GM18526 (cell line): ENCODE data around the gene TMA16.

Experiments
- POLR2A ChIP-seq: IDR thresholded peaks from 3 replicates; pipeline ENCODE4 v1.6.1; 2011; ENCODE audit not compliant: insufficient read length; ENCODE audit errors: extremely low read depth

The TMA16 gene

DNA sequence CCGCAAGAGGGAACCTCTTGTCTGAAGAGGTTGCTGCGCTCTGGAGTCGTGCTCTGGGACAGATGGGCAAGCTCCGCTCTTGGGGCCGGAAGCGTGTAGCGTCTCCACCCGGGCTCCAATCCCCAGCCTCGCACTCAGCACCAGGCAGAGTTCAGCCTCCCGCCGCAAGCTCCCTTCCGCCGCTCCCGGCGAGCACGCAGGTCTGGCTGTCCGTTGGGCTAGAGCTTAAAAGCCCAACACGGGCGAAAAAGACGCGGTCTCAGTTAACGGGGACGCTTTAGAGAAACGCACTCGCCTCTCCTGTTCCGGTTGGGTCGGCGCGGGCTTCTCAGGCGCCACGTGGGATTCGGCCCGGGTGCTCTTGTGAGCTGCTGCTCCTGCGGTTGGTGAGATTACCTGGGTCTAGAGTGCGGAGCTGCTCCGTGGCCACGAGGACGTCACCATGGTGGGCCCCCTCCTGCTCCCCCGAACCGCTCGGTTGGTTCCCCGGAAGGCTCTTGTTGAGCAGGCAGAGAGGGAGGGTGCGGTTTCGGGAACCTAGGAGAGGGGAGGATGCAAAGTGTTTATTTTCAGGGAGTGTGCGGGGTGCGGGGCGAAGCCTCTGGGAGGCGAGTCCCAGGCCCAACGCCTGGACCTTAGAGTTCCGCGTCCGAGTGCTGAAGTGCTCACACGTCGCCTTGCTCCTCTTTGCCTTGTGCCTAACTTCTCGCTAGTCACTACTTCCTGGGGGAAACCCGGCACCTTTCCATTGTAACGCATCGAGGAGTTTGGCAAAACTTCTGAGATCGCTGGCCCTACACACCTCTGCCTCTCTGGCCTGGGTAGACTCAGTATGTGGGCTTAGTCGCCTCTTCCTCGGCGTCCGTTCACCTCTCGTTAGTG is at the start of gene TMA16:
Gene TMA16 (plus strand): TSS at position 331 of the 882 bp plus-strand sequence. CDS start 112 bp downstream, at position 443.
- TF ChIP-seq POLR2A, result peak; percentile 83

DNA sequence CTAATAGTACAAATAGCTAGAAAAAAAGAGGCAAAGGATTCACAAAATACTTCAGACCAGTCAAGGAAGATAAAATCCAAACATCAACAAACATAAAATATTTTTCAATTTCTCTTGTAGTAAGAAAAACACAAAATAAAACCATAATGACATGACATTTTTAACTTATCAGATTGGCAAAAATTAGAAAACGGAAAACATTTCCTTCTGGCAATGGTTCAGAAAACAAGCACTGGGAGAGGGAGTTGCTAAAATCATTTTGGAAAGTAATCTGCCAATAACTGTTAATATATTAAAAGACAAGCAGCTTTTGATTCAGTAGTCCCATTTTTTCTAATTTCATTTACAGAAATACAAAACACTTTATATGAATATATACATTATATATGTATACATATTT is 47.0 kb upstream of the TMA16 start:
- TF ChIP-seq POLR2A, result no peak

- TF ChIP-seq POLR2A, result no peak
Measured at GRCh38 chr4:163448540-163449203, 45.8 kb upstream of the TMA16 start.

DNA sequence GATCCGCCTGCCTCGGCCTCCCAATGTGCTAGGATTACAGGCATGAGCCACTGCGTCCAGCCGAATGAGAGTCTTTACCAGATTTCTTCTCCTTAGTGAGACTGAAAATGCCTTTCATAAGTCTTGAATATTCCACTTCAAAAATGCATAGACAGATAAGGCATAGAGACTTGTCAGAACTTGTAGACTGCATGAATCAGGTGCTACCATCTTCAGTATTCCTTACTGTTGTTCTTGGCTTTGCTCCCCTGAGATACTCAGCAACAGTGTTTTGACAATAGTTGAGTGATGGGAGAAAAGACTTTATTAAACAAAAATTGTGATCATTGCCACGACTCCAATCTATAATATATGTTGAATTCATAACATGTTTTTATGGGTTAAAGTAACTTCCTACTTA is 31.9 kb upstream of the TMA16 start:
- TF ChIP-seq POLR2A, result no peak

DNA sequence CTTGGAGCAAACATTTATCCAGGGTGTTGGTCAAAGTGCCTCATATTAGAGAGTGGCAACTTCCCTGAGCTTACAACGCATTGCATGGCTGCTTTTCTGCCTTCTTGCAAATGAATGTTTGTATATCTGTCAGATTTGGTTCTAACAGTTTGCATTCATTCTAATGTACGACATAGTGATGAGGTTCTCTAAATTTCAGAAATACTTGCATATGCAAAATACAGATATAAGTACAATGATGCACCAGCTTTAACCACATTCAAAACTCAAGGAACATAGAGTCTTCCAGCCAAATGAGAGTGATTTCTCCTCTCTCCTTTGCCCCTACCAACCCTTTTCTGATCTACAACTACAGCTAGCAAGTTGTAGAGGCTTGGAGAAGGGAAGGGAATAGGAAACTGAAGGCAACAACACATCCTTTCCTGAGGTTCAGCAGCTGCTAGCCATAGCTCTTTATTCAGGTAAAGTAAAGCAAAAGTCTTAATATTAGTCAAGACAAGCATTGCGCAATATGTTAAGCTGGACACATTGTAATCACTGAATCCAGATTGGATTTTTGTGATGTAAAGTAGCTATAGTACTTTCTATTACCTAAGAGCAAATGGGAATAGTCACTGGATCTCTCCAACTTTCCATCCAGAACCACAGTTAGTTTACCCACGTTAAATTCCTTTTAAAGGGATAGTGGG is 27.3 kb upstream of the TMA16 start:
- no peak for TF ChIP-seq POLR2A

DNA sequence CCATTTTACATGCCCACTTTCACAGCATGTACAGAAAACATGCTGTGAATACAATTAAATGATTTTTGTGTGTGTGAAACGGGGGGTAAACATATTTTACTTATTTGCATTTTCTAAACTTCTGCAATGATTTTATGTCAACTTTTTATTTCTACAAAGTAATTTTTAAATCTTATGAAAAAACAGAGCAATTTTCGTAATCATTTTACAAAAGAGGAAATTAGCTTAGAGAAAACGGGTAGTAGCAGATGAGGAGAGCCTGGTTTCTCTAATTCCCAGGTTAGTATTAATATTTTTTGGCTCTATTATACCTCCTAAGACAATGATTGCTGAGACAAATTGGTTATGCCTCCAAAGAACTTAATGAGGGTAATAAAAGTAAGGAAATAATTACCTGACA is 24.1 kb upstream of the TMA16 start:
- TF ChIP-seq POLR2A, result no peak

- TF ChIP-seq POLR2A, result no peak
Measured at GRCh38 chr4:163473130-163473529, 21.4 kb upstream of the TMA16 start.

DNA sequence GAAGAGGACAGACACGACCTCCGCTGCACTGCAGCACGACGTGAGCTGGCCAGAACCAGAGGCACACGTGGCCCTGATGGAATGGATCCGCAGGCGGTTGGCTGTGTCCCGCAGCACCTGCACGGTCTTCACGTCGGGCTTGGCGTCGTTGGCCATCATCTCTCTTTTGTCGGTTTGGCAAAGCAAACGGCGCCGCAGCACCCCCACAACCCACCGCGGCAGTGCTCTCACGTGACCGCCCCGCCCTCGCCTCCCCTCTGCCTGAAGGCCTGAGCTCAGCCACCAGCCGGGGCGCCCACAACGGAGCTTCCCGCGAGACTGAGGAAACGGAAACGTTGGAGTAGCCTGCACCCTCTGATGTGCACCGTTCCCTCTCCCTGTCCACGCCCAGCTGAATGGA is 20.9 kb upstream of the TMA16 start, which contains the start of gene TKTL2:
Gene TKTL2 (minus strand): TSS at position 179 of the 400 bp plus-strand sequence. CDS start 20 bp downstream, at position 159.
- no peak for TF ChIP-seq POLR2A

- TF ChIP-seq POLR2A, result no peak
Measured at GRCh38 chr4:163474027-163474426, 20.5 kb upstream of the TMA16 start.

GRCh38 chr4:163476761-163477438 is 17.6 kb upstream of the TMA16 start:
- no peak for TF ChIP-seq POLR2A

GRCh38 chr4:163482190-163482589 is 12.3 kb upstream of the TMA16 start:
- no peak for TF ChIP-seq POLR2A

GRCh38 chr4:163484906-163485305 is 9.6 kb upstream of the TMA16 start:
- TF ChIP-seq POLR2A, result no peak

DNA sequence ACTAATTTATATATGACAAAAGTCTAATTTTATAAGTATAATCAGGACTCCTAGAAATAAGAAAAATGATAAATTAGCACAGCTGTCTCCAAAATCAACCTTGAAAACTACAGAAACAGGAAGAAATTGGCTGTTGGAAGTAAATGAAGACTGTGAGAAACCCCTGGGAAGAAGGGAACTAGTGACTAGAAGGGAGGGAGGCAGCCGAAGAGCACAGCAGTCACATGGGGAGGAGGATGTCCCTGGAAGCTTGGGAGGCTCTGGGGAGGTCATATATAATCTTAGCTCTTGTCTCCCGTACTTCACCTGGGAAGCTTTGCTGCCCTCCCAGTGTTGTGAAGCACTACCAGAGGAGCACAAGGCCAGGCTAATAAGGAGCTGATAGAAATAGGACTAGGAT is 8.9 kb upstream of the TMA16 start:
- TF ChIP-seq POLR2A, result no peak

- TF ChIP-seq POLR2A, result no peak
Measured at GRCh38 chr4:163486321-163486720, 8.2 kb upstream of the TMA16 start.

DNA sequence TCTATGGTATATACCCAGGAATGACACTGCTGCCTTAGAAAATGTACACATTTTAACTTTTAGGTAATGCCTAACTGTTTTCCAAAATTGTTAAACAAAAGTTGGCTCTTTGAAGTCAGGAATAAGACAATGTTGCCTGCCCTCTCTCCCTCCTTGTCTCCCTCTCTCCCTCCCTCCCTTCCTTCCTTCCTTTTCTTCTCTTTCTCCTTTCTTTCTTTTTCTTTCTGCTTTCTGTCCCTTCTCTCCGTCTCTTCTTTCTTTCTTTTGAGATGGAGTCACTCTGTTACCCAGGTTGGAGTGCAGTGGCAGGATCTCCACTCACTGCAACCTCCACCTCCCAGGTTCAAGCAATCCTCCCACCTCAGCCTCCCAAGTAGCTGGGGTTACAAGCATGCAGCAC is 4.6 kb upstream of the TMA16 start:
- no peak for TF ChIP-seq POLR2A

- no peak for TF ChIP-seq POLR2A
Measured at GRCh38 chr4:163492951-163493504, 1.5 kb upstream of the TMA16 start.
